BE2C (cell line): ENCODE results near the gene SEMA4A.

Source experiments
- DNase-seq: peaks from one replicate; pipeline ENCODE4 v3.0.0-alpha.2; 2020
- H3K27me3 ChIP-seq: fragments of 250-450 bp; sonication (Bioruptor Pico); 2 replicates; pipeline ENCODE4 v1.5.1; 2020; ENCODE audit warnings: mild to moderate bottlenecking
- H3K36me3 ChIP-seq: fragments of 250-450 bp; sonication (Bioruptor Pico); 2 replicates; pipeline ENCODE4 v1.5.1; 2020; ENCODE audit warnings: mild to moderate bottlenecking
- H3K4me1 ChIP-seq: fragments of 250-450 bp; sonication (Bioruptor Pico); 2 replicates; pipeline ENCODE4 v1.5.1; 2020
- H3K4me3 ChIP-seq: 2 replicates; pipeline ENCODE4 v1.5.1; 2011; ENCODE audit warnings: low read depth, low read length
- H3K9me3 ChIP-seq: fragments of 250-450 bp; sonication (Bioruptor Pico); 2 replicates; pipeline ENCODE4 v1.5.1; 2020
- TF ChIP-seq, protein P1 (sequence below): IDR thresholded peaks from 2 replicates; pipeline ENCODE4 v1.5.1; 2012; ENCODE audit warnings: mild to moderate bottlenecking, low read depth, low read length

The SEMA4A gene

DNA sequence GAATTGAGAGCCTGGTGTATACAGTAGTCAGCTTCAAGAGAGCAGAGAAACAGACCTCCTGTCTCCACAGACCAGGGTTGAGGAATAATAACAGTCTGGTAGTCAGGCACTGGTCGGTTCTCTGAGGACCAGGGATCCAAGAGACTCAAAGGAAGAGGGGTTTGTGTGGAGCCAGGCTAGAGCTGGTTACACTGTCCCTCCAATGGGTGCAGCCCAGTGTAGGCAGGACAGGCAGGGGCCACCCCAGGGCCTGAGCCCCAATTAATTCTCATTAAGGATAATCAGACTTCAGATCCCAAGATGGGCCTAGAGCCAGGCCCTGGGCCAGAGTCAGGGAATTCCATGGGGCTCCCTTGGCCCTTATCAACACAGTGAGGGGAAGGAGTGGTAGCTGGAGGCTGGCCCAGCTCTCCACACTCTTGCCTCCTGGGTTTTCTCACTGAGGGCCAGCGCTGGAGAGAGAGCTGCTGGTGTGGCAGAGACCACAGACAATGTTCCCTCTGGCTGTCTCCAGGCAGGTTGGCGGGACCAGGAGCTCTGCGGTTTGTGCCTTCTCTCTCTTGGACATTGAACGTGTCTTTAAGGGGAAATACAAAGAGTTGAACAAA is 9.1 kb downstream of the SEMA4A start:
- H3K27me3 ChIP-seq: no peaks in the 10 kb centered on the region
- H3K9me3 ChIP-seq: no peaks in the 10 kb centered on the region
- TF ChIP-seq, protein P1, sequence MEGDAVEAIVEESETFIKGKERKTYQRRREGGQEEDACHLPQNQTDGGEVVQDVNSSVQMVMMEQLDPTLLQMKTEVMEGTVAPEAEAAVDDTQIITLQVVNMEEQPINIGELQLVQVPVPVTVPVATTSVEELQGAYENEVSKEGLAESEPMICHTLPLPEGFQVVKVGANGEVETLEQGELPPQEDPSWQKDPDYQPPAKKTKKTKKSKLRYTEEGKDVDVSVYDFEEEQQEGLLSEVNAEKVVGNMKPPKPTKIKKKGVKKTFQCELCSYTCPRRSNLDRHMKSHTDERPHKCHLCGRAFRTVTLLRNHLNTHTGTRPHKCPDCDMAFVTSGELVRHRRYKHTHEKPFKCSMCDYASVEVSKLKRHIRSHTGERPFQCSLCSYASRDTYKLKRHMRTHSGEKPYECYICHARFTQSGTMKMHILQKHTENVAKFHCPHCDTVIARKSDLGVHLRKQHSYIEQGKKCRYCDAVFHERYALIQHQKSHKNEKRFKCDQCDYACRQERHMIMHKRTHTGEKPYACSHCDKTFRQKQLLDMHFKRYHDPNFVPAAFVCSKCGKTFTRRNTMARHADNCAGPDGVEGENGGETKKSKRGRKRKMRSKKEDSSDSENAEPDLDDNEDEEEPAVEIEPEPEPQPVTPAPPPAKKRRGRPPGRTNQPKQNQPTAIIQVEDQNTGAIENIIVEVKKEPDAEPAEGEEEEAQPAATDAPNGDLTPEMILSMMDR: no peak
- peak; percentile 78 for DNase-seq
- no peak overlapping the region for H3K4me3 ChIP-seq
- no peaks in the 10 kb centered on the region for H3K36me3 ChIP-seq
- H3K4me1 ChIP-seq: peaks cover 16% of the 10 kb centered on the region

DNA sequence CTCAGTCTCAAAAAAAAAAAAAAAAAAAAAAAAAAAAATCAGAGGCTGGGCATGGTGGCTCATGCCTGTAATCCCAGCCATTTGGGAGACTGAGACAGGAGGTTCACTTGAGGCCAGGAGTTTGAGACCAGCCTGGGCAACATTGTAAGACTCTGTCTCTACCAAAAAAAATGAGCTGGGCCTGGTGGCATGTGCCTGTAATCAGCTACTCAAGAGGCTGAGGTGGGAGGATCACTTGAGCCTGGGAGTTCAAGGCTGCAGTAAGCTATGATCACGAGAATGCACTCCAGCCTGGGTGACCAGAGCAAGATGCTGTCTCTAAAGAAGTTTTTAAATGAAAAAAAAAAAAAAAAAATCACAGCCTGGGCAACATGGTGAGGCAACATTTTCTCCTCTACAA is 10.3 kb downstream of the SEMA4A start:
- Histone ChIP-seq H3K36me3 (no peaks in the 10 kb centered on the region), H3K4me3 (no peak overlapping the region), H3K4me1 (peaks cover 16% of the 10 kb centered on the region), H3K9me3 (no peaks in the 10 kb centered on the region), H3K27me3 (no peaks in the 10 kb centered on the region)
- TF ChIP-seq, protein P1: no peak
- DNase-seq: no peak

DNA sequence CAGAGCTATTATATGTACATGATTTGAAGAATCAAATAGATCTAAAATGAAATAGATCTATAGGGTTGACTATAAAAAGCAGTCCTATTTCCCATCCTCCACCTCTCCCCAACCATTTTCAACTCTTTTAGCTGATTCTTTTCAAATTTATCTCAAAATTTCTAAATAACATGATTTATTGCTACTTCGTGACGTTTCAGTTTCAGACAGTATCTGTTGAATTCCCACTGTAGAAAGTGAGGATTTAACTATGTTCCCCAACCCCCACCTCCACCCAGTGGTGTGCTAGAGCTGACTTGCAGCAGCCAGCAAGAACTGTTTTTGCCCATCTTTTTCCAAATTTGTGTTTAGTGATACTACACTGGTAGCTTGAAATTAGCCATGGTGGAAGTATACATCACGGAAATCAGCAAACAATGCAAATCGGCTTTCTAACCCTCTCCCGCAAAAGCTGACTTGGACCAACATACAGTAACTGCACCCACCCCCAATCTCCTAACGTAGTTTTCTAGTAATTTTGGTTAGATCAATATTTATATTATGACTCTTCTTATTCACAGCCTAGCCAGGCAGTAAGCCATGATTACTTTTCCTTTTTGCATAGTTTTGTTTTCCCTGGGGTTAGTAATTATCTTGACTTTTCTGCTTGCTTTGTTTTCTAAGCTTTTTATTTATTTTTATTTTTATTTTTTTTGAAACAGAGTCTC is 10.9 kb downstream of the SEMA4A start:
- TF ChIP-seq, protein P1: no peak
- no peak for DNase-seq
- Histone ChIP-seq H3K4me3 (no peak overlapping the region), H3K9me3 (no peaks in the 10 kb centered on the region), H3K36me3 (no peaks in the 10 kb centered on the region), H3K27me3 (no peaks in the 10 kb centered on the region), H3K4me1 (peaks cover 16% of the 10 kb centered on the region)

DNA sequence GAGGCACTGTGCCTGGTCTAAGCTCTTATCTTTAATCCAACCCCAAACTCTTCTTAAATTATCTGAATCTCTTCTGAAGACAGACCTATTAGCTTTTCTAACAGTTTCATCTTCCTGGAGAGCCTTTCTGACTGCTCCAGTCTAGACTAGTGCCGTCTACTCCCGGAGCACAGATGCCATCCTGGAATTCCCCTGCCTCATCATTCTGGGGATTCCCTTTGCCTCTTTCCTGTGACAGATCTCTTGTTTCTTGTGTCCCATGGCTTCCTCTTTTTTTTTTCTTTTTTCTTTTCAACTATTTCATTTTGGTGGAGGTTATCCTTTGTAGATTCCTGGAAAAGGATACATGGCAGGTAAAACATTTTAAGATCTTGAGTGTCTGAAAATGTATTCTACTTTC is 11.7 kb downstream of the SEMA4A start:
- H3K9me3 ChIP-seq: no peaks in the 10 kb centered on the region; the same call in 1 of the 2 replicates
- no peak for DNase-seq
- H3K36me3 ChIP-seq: no peaks in the 10 kb centered on the region
- H3K4me1 ChIP-seq: peaks cover 16% of the 10 kb centered on the region
- TF ChIP-seq, protein P1: no peak
- no peak overlapping the region for H3K4me3 ChIP-seq
- no peaks in the 10 kb centered on the region for H3K27me3 ChIP-seq

DNA sequence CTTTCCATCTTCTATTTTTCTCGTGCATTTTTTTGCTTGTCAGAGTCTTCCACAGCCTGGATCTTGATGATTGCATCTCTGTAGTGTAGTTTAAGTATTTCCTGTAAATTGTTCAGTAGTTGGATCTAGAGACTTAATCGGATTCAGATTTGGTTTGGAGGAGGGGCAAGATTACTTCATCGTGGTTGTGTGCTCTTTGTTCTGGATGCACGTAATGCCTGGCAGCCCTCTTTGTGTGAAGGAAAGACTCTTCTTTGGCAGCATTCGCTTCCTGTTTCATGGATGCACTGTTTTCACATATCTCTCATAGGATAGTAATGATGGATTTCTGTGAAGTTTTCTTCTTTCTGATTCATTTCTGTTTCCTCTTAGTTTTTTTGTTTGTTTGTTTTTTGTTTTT is 14.2 kb downstream of the SEMA4A start:
- TF ChIP-seq, protein P1: no peak
- no peaks in the 10 kb centered on the region for H3K36me3 ChIP-seq
- H3K9me3 ChIP-seq: no peaks in the 10 kb centered on the region; the same call in 1 of the 2 replicates
- H3K4me1 ChIP-seq: peaks cover 4% of the 10 kb centered on the region; the same call in 1 of the 2 replicates
- H3K4me3 ChIP-seq: no peak overlapping the region
- DNase-seq: no peak
- H3K27me3 ChIP-seq: no peaks in the 10 kb centered on the region
